Brain microvascular endothelial cell (primary cell): Measurements from ENCODE around the gene GPR146.

Experiments
- DNase-seq: peaks from one replicate; pipeline ENCODE4 v3.0.0-alpha.2; 2020
- H3K27ac ChIP-seq: fragments of 250-450 bp; sonication (Bioruptor Pico); 2 replicates; pipeline ENCODE4 v1.5.1; 2020; ENCODE audit warnings: mild to moderate bottlenecking, moderate library complexity
- H3K27me3 ChIP-seq: fragments of 250-450 bp; sonication (Bioruptor Pico); replicated peaks from 2 replicates; pipeline ENCODE4 v1.5.1; 2020; ENCODE audit warnings: mild to moderate bottlenecking
- H3K36me3 ChIP-seq: fragments of 250-450 bp; sonication (Bioruptor Pico); replicated peaks from 2 replicates; pipeline ENCODE4 v1.5.1; 2020; ENCODE audit warnings: mild to moderate bottlenecking
- H3K4me3 ChIP-seq: 2 replicates; pipeline ENCODE4 v1.5.1; 2011; ENCODE audit warnings: low read depth, mild to moderate bottlenecking, control low read depth, low read length, moderate library complexity
- CTCF ChIP-seq: IDR thresholded peaks from 2 replicates; pipeline ENCODE4 v1.5.1; 2011; ENCODE audit warnings: low read depth, mild to moderate bottlenecking, moderate library complexity, low read length, control low read depth, inconsistent platforms; ENCODE audit errors: missing control alignments
- in situ Hi-C: cut with HindIII; loops from 2 replicates; pipeline ENCODE4 v1.10.0; 2017; ENCODE audit warnings: low sequenced_read_pairs, low pct_ligation_motif_present

Gene GPR146

DNA sequence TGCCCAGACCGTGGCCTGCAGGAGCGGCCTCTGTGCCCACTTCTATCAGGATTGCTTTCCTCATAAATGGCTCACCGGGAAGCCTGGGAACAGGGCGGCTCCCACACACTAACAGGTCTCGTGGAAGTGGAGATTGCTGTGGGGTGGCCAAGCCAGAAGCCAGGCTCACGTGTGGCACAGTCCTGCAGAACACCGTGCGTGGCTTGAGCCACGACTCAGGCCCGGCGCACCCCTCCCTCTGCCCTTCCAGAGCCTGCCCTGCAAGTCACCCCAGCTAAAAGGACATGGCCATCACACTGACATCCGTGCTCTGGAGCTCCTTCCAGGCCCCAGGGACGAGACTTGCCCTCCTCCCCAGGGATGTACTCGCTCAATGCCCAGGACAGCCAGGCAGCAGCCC is 50.5 kb downstream of the GPR146 start:
- in situ Hi-C loops = no loop called here
- Histone ChIP-seq H3K27me3 (no peaks in the 10 kb centered on the region), H3K4me3 (no peak overlapping the region), H3K36me3 (peaks cover 2% of the 10 kb centered on the region), H3K27ac (no peak overlapping the region)
- no peak for TF ChIP-seq CTCF
- DNase-seq = no peak

DNA sequence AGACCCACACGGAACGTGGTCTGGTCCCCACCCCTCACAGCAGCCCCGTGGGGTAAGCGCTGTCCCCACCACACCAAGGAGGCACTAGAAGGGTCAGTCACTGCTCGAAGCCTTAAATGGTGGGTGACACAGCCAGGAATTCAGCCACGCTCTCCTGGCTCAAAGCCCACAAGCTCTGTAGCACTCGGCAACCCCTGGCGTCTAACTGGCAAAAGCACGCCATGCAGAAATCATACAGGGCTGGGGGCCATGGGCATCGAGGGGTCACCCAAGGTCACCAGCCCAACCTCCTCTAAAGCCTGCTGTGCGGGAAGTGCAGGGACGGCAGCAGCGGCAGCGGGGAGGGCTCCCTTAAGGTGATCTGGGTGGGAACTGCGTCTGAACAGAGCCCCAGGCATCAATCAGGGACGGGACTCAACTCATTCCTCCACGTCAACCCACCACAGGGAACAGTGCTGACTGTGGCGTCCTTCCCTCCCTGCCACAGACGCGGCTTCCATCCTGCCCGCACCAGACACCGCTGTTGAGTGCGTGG is 51.3 kb downstream of the GPR146 start:
- DNase-seq = no peak
- H3K27ac ChIP-seq = no peak overlapping the region
- peaks cover 2% of the 10 kb centered on the region for H3K36me3 ChIP-seq
- no peak for TF ChIP-seq CTCF
- in situ Hi-C loops = no loop called here
- H3K27me3 ChIP-seq = no peaks in the 10 kb centered on the region
- no peak overlapping the region for H3K4me3 ChIP-seq

GRCh38 chr7:1096156-1097119 is 52.1 kb downstream of the GPR146 start:
- TF ChIP-seq CTCF = no peak
- Histone ChIP-seq H3K36me3 (peaks cover 2% of the 10 kb centered on the region), H3K27ac (no peak overlapping the region), H3K27me3 (no peaks in the 10 kb centered on the region), H3K4me3 (no peak overlapping the region)
- in situ Hi-C loops = no loop called here
- DNase-seq = no peak

GRCh38 chr7:1097120-1097504 is 52.8 kb downstream of the GPR146 start:
- Histone ChIP-seq H3K27me3 (no peaks in the 10 kb centered on the region), H3K4me3 (no peak overlapping the region), H3K27ac (no peak overlapping the region), H3K36me3 (no peaks in the 10 kb centered on the region)
- no peak for TF ChIP-seq CTCF
- in situ Hi-C loops = no loop called here
- no peak for DNase-seq

DNA sequence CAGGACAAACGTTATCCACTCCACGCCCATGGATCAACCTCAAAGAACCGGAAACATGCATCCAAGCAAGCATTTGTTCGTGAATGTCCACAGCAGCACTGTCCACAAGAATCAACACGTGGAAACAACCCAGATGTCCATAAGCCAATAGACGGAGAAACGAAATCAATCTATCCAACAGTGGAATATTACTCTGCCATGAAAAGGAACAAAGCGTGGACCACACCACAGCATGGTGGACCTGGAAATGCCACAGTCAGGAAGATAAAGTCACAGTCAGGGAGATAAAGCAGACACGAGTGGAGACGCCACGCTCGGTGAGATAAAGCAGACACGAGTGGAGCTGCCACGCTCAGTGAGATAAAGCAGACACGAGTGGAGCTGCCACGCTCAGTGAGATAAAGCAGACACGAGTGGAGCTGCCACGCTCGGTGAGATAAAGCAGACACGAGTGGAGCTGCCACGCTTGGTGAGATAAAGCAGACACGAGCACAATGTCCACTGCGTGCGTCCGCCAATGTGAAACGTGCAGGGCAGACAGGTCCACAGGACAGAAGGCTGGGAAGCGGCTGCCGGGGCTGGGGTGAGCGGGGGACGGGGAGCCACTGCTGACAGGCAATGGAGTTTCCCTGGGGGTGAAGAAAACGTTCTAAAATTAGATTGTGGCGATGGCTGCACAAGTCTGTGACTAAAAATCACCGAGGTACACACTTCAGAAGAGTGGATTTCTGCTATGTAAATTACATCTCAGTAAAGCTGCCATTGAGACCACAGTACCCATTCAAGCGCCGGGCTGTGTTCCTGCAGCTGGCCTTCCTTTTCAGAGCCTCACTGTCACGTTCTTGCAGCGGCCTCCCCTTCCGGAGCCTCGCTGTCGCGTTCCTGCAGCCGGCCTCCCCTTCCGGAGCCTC is 54.2 kb downstream of the GPR146 start:
- no peak for TF ChIP-seq CTCF
- in situ Hi-C loops = no loop called here
- Histone ChIP-seq H3K36me3 (no peaks in the 10 kb centered on the region), H3K4me3 (no peak overlapping the region), H3K27me3 (no peaks in the 10 kb centered on the region), H3K27ac (no peak overlapping the region)
- DNase-seq = no peak
